IMR-90 (cell line): ENCODE data around the gene ANKRD55. TPM values are rescaled to one million over a fixed set of nuclear protein-coding genes. Genes with fewer than 3 reads are reported as not detected.
"Not testable (repeated sequence)": the region's sequence is repeated elsewhere in the genome, so short reads cannot be mapped to it uniquely, and the experiment has no call there.

Experiments used
- ATAC-seq: fragments of 200-7000 bp; cut with Tn5 transposase; 2 replicates; pipeline ENCODE4 v1.9.1; 2020; ENCODE audit warnings: low read depth, mild to moderate bottlenecking, moderate library complexity
- BruUV-seq: library from RNA; stranded (reverse); fragments of 400-500 nt; replicated peaks from 2 replicates; lab custom pipeline; 2021; lab: Mats Ljungman, UMichigan
- CTCF ChIA-PET: fragments of 300-600 bp; formaldehyde crosslinking; extraction: SDS; loops from one replicate; lab custom pipeline; 2021; ENCODE audit warnings: antibody characterized with exemption; lab: Yijun Ruan, JAX
- POLR2A ChIA-PET: fragments of 300-600 bp; sonication (Branson Sonifier 250); formaldehyde crosslinking; loops from one replicate; lab custom pipeline; 2022; ENCODE audit warnings: antibody characterized with exemption; ENCODE audit not compliant: unreplicated experiment; lab: Charles Lee
- DNase-seq: peaks from one replicate; pipeline ENCODE4 v3.0.0; 2013
- H2AFZ ChIP-seq: replicated peaks from 2 replicates; pipeline ENCODE3; 2013; ENCODE audit warnings: low read length, mild to moderate bottlenecking; ENCODE audit not compliant: poor library complexity
- H2AK5ac ChIP-seq: 2 replicates; pipeline ENCODE4 v1.6.1; 2013; ENCODE audit warnings: low read depth, low read length, inconsistent platforms
- H2AK9ac ChIP-seq: replicated peaks from 2 replicates; pipeline ENCODE3; 2013; ENCODE audit warnings: mild to moderate bottlenecking, low read depth, low read length, moderate library complexity; ENCODE audit not compliant: poor library complexity
- H2BK120ac ChIP-seq: 2 replicates; pipeline ENCODE4 v1.6.1; 2013; ENCODE audit warnings: low read depth, low read length, inconsistent platforms
- H2BK15ac ChIP-seq: 3 replicates; pipeline ENCODE4 v1.6.1; 2013; ENCODE audit warnings: low read depth, low read length, inconsistent platforms
- H2BK20ac ChIP-seq: 2 replicates; pipeline ENCODE4 v1.6.1; 2013; ENCODE audit warnings: low read depth, mild to moderate bottlenecking, inconsistent platforms, low read length, moderate library complexity
- H2BK5ac ChIP-seq: 2 replicates; pipeline ENCODE4 v1.6.1; 2013; ENCODE audit warnings: mild to moderate bottlenecking, low read depth, low read length, inconsistent platforms; ENCODE audit not compliant: poor library complexity, severe bottlenecking
- H3K14ac ChIP-seq: replicated peaks from 2 replicates; pipeline ENCODE4 v1.6.1; 2013; ENCODE audit warnings: low read depth, low read length, inconsistent platforms
- H3K18ac ChIP-seq: 2 replicates; pipeline ENCODE4 v1.6.1; 2013; ENCODE audit warnings: low read depth, low read length, control low read depth
- H3K23ac ChIP-seq: 2 replicates; pipeline ENCODE4 v1.6.1; 2013; ENCODE audit warnings: low read depth, low read length, inconsistent platforms
- H3K27ac ChIP-seq: 2 replicates; pipeline ENCODE4 v1.5.1; 2013; ENCODE audit warnings: mild to moderate bottlenecking, control low read depth, low read length; ENCODE audit not compliant: insufficient read depth
- H3K27me3 ChIP-seq: 2 replicates; pipeline ENCODE4 v1.6.1; 2013; ENCODE audit warnings: low read length; ENCODE audit not compliant: control insufficient read depth, insufficient read depth
- H3K36me3 ChIP-seq: 2 replicates; pipeline ENCODE4 v1.6.1; 2013; ENCODE audit warnings: low read length, mixed read lengths; ENCODE audit not compliant: control insufficient read depth, insufficient read depth
- H3K4ac ChIP-seq: 2 replicates; pipeline ENCODE4 v1.6.1; 2013; ENCODE audit warnings: low read depth, low read length, inconsistent platforms
- H3K4me1 ChIP-seq: 2 replicates; pipeline ENCODE4 v1.6.1; 2013; ENCODE audit warnings: low read length, mixed read lengths; ENCODE audit not compliant: control insufficient read depth, insufficient read depth
- H3K4me2 ChIP-seq: 2 replicates; pipeline ENCODE4 v1.6.1; 2013; ENCODE audit warnings: low read depth, mild to moderate bottlenecking, control low read depth, low read length, moderate library complexity
- H3K4me3 ChIP-seq: 2 replicates; pipeline ENCODE4 v1.5.1; 2013; ENCODE audit warnings: low read depth, mild to moderate bottlenecking, control low read depth, low read length, moderate library complexity; ENCODE audit not compliant: insufficient read depth
- H3K56ac ChIP-seq: 2 replicates; pipeline ENCODE4 v1.6.1; 2013; ENCODE audit warnings: low read length, inconsistent platforms; ENCODE audit not compliant: insufficient read depth; ENCODE audit errors: extremely low read depth
- H3K79me1 ChIP-seq, 2 experiments: 2 replicates each; pipeline ENCODE4 v1.6.1; 2013; ENCODE audit warnings: low read length in 2 of 2, inconsistent platforms in 1 of 2, low read depth in 1 of 2
- H3K9ac ChIP-seq: 2 replicates; pipeline ENCODE4 v1.6.1; 2013; ENCODE audit warnings: low read depth, low read length, control low read depth
- H3K9me1 ChIP-seq: 2 replicates; pipeline ENCODE4 v1.6.1; 2013; ENCODE audit warnings: low read length, inconsistent platforms; ENCODE audit not compliant: insufficient read depth
- H3K9me3 ChIP-seq: 2 replicates; pipeline ENCODE4 v1.6.1; 2013; ENCODE audit warnings: low read length; ENCODE audit not compliant: control insufficient read depth, insufficient read depth
- H4K20me1 ChIP-seq: 2 replicates; pipeline ENCODE4 v1.6.1; 2013; ENCODE audit warnings: low read length, inconsistent platforms; ENCODE audit not compliant: insufficient read depth
- H4K5ac ChIP-seq: 2 replicates; pipeline ENCODE4 v1.6.1; 2013; ENCODE audit warnings: mild to moderate bottlenecking, low read depth, low read length, control low read depth
- H4K8ac ChIP-seq, 2 experiments: 2 replicates each; pipeline ENCODE4 v1.6.1; 2013; ENCODE audit warnings: low read depth in 2 of 2, low read length in 2 of 2, control low read depth in 1 of 2, inconsistent platforms in 1 of 2
- H4K91ac ChIP-seq: 2 replicates; pipeline ENCODE4 v1.6.1; 2013; ENCODE audit warnings: low read depth, low read length, inconsistent platforms; ENCODE audit not compliant: insufficient read depth
- whole genome bisulfite sequencing, 2 experiments: methylation state at CpG; one replicate each; pipeline versions ENCODE4 v1.1.5 to v1.1.7; 2013; ENCODE audit warnings: missing lambda C conversion rate in 2 of 2; ENCODE audit not compliant: insufficient read length in 1 of 2; ENCODE audit errors: extremely low coverage in 2 of 2; 5-methylcytosine and 5-hydroxymethylcytosine counted together
- dilution Hi-C: fragments of 300-500 bp; cut with HindIII; formaldehyde crosslinking; loops from one replicate; pipeline ENCODE4 v1.14.3; 2018; ENCODE audit warnings: low sequenced_read_pairs; ENCODE audit not compliant: unreplicated experiment
- in situ Hi-C: fragments of 300-500 bp; cut with MboI; formaldehyde crosslinking; loops from 3 replicates; pipeline ENCODE4 v1.14.3; 2019; ENCODE audit warnings: low sequenced_read_pairs, inconsistent platforms, mixed read lengths
- intact Hi-C: fragments of 100-400 bp; cut with micrococcal nuclease; formaldehyde crosslinking; loops from 2 replicates; pipeline ENCODE4 v1.10.0; 2022
- polyA plus RNA-seq, 3 experiments: library from polyadenylated mRNA; depleted of rRNA; stranded (reverse); fragments of >200 nt; gene quantifications; 2 replicates each; pipeline ENCODE4 v1.2.3, GENCODE V29; 2012; ENCODE audit warnings: low replicate concordance in 1 of 3
- total RNA-seq: library from RNA; depleted of rRNA; stranded (reverse); fragments of >200 nt; gene quantifications from 2 replicates; pipeline ENCODE4 v1.2.3, GENCODE V29; 2012

ANKRD55 gene
- total and polyA plus RNA-seq, 2 of the 4 experiments (the other 2 are of a cell fraction): not detected

- H2BK15ac ChIP-seq: peak overlapping the region; percentile 96
- H4K5ac ChIP-seq: peak overlapping the region; percentile 99
- H3K27me3 ChIP-seq, ATAC-seq, POLR2A ChIA-PET, H2AK9ac ChIP-seq, H3K79me1 ChIP-seq, in situ Hi-C loops, H4K20me1 ChIP-seq, BruUV-seq, dilution Hi-C loops, CTCF ChIA-PET, H3K4me3 ChIP-seq, H3K36me3 ChIP-seq, H2AFZ ChIP-seq, H3K4me2 ChIP-seq, H3K9me3 ChIP-seq, DNase-seq: not testable (repeated sequence)
- H2BK120ac ChIP-seq: peak overlapping the region; percentile 99
- H3K9me1 ChIP-seq: peaks cover 10% of the 10 kb centered on the region
- H3K9ac ChIP-seq: 0 out of 2 replicates have a peak overlapping the region, but pooled peaks have one; percentile 44
- H3K4ac ChIP-seq: peak overlapping the region; percentile 99
- peak overlapping the region; percentile 99 for H2BK20ac ChIP-seq
- peak overlapping the region; percentile 100 for H4K91ac ChIP-seq
- peak overlapping the region; percentile 99 for H2BK5ac ChIP-seq
- peak overlapping the region; percentile 98 for H3K27ac ChIP-seq
- H3K14ac ChIP-seq: peak overlapping the region; percentile 97
- H3K56ac ChIP-seq: peak overlapping the region; percentile 70
- H3K4me1 ChIP-seq: peaks cover 13% of the 10 kb centered on the region
- peak overlapping the region; percentile 93 for H3K23ac ChIP-seq
- no CpG with 5 or more reads among the region's 9 CpGs for WGBS, 2 experiments
- peak overlapping the region; percentile 99 for H3K18ac ChIP-seq
- H2AK5ac ChIP-seq: peak overlapping the region; percentile 99
- peak overlapping the region; percentile 65 to 96 for H4K8ac ChIP-seq
- intact Hi-C loops: loop anchor here (5.0 kb wide), 1 partner anchor 110 kb away; no protein-coding TSS in a partner anchor
Observed at GRCh38 chr5:56122360-56122985, 110.7 kb downstream of the ANKRD55 start.
